ENCODE results near the gene NELL1.

DNA sequence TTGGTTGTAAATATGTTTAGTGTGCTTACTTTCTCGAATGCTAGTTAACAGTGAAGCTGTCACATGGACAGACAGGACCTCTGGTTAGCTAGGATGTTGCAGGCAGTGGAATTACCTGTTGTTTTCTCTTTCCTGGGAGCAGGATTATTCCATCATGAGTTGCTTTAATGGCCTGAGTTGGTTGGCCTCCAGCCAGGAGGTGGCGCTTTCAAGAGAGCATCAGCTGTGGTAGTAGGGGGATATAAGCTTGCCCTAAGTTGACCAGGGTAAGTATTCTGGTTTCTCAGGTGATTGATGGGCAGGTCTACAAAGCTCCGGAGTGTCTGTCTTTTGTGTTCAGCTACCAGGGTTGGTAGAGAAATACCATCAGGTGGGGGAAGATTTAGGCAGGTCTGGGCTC, 43.5 kb downstream of the NELL1 start:
- TF ChIP-seq, protein P1, sequence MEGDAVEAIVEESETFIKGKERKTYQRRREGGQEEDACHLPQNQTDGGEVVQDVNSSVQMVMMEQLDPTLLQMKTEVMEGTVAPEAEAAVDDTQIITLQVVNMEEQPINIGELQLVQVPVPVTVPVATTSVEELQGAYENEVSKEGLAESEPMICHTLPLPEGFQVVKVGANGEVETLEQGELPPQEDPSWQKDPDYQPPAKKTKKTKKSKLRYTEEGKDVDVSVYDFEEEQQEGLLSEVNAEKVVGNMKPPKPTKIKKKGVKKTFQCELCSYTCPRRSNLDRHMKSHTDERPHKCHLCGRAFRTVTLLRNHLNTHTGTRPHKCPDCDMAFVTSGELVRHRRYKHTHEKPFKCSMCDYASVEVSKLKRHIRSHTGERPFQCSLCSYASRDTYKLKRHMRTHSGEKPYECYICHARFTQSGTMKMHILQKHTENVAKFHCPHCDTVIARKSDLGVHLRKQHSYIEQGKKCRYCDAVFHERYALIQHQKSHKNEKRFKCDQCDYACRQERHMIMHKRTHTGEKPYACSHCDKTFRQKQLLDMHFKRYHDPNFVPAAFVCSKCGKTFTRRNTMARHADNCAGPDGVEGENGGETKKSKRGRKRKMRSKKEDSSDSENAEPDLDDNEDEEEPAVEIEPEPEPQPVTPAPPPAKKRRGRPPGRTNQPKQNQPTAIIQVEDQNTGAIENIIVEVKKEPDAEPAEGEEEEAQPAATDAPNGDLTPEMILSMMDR (IDR thresholded peaks at IDR 0.05): no peak
- TF ChIP-seq POLR2A (IDR thresholded peaks at IDR 0.05): no peak

Data from body of pancreas (tissue), 4 donors.